Measurements from ENCODE around the gene GID4. TPM values are rescaled to one million over a fixed set of nuclear protein-coding genes. Genes with fewer than 3 reads are reported as not detected.

GID4 gene
- total RNA-seq, 4 donors from 2014 or later, result 9.8 to 20.2 (median 10.5) TPM

- DNase-seq (ENCODE audit: low spot score), result no peak
- ATAC-seq (ENCODE audit: low FRiP score), result no peak
- no peak for TF ChIP-seq CTCF (IDR thresholded peaks at IDR 0.05)
These were observed 22.8 kb upstream of the GID4 start for GRCh38 chr17:18016426-18016825.

- DNase-seq (ENCODE audit: low spot score), result no peak
- no peak for TF ChIP-seq CTCF (IDR thresholded peaks at IDR 0.05)
- no peak for ATAC-seq (ENCODE audit: low FRiP score)
These were observed 21.2 kb upstream of the GID4 start for GRCh38 chr17:18017958-18018357.

- no peak for TF ChIP-seq CTCF (IDR thresholded peaks at IDR 0.05)
- no peak for ATAC-seq (ENCODE audit: low FRiP score)
- no peak for DNase-seq (ENCODE audit: low spot score)
These were observed 20.7 kb upstream of the GID4 start for GRCh38 chr17:18018411-18018921.

DNA sequence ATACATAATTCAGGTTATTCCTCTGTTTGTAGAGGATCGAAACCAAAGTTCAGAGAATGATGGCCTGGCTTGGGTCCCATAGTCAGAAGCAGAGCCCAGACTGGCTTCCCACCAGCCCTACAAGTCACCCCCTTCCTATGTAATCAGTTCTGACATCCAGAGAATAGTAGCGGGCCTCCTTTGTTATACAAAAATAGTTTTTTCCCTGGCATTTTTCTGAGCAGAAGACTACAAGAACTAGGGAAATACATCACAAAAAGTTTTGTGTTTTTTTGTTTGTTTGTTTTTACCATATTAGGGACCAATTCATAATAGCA is 19.4 kb upstream of the GID4 start:
- no peak for TF ChIP-seq CTCF (IDR thresholded peaks at IDR 0.05)
- ATAC-seq (ENCODE audit: low FRiP score), result no peak
- DNase-seq (ENCODE audit: low spot score), result no peak

DNA sequence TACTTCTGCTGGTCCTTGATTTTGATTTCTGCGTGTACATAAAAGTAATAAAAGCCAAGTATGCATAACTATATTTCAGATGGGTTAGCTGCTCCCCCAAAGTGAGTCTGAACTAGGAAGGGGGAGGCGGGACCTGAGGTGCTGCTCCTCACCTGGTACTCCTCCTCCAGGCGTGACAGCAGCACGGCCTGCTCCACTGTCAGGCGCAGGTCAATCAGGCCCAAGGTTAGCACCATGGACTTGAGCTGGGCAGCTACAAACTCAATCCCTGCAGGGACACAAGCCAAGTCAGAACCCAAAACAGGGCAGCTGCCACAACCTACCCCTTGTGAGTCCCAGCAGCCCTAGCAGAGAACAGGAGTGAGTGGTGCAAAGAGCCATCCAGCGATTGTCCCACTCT is 18.2 kb upstream of the GID4 start:
- no peak for ATAC-seq (ENCODE audit: low FRiP score)
- no peak for TF ChIP-seq CTCF (IDR thresholded peaks at IDR 0.05)
- DNase-seq (ENCODE audit: low spot score), result no peak

DNA sequence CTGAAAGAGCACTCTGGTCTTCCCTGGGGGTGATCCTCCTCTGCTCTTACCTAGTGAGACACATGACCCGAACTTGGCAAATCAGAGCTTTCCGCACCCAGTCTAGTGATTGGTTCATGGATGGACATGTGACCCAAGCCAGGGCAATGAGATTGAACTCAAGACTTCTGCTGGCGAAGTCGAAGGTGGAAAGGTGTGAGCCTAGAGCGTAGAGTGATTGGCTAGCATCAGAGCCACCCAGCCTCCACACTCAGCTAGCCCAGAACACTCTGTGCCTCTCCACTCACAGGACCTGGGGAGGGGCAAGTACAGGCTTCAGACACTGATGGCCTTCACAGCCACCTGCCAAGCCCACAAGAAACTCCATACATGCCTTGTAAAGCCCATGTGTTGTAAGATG is 17.8 kb upstream of the GID4 start:
- ATAC-seq (ENCODE audit: low FRiP score) (no peak), DNase-seq (ENCODE audit: low spot score) (no peak)
- TF ChIP-seq CTCF (IDR thresholded peaks at IDR 0.05), result no peak

DNA sequence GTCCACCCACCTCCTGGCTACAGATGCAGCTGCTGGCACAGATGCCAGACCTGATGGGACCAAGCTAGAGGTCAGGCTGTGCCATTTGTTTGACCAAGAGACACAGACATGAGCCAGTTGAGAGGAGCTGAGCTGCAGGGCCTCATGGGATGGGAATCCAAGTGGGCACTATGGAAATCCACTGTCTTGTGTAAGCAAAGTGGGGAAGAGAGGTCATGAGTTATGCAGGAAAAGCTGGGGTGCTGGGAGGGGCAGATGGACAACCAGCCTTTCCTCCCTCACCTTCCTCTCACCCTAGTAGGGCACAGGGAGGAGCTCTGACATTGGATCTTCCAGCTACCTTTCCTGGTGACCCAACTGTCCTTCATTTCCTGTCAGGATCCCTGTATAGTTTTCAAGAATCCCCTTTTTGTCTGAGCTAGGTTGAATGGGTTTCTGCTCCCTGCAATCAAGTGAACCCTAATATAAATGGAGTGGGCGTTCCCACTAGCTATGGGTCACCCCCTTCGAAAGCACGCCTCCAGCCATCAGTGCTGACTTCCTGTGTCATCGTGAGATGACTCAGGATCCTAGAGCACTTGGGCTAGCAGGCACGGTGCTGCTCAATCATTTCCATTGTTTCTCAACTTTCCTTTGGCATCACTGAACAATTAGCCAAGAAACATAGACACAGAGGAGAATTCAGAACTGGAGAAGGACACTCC is 13.8 kb upstream of the GID4 start:
- ATAC-seq (ENCODE audit: low FRiP score), result no peak
- no peak for DNase-seq (ENCODE audit: low spot score)
- no peak for TF ChIP-seq CTCF (IDR thresholded peaks at IDR 0.05)

Data from omental fat pad (tissue), 4 donors.